ENCODE measurements around the gene MMP17.

- TF ChIP-seq CTCF (IDR thresholded peaks at IDR 0.05; ENCODE audit: poor library complexity): no peak
- TF ChIP-seq EZH2 (IDR thresholded peaks at IDR 0.05; ENCODE audit: borderline replicate concordance): no peak
- no peak for TF ChIP-seq EZH2phosphoT487 (IDR thresholded peaks at IDR 0.05; ENCODE audit: low read depth, severe bottlenecking, unreplicated experiment)
Observed at GRCh38 chr12:131824450-131824849, 3.7 kb upstream of the MMP17 start.
